Activated CD4-positive, alpha-beta T cell treated with anti-CD3 and anti-CD28 coated beads for 36 hours (primary cell): Measurements from ENCODE around the gene ZNRF2. TPM values are rescaled to one million over a fixed set of nuclear protein-coding genes. Genes with fewer than 3 reads are reported as not detected.
A peak's percentile ranks its signal among the peaks of the same experiment; 100 is the strongest.

Experiments used
- ATAC-seq: fragments of 200-7000 bp; cut with Tn5 transposase; one replicate; pipeline ENCODE4 v1.10.0; 2021; ENCODE audit warnings: mild to moderate bottlenecking, moderate library complexity
- CTCF ChIA-PET: fragments of 350-600 bp; sonication (Branson Sonifier 250); formaldehyde crosslinking; loops from one replicate; lab custom pipeline; 2021; ENCODE audit warnings: antibody characterized with exemption; lab: Charles Lee
- POLR2A ChIA-PET: fragments of 350-600 bp; sonication (Branson Sonifier 250); formaldehyde crosslinking; loops from one replicate; lab custom pipeline; 2021; ENCODE audit warnings: antibody characterized with exemption, inconsistent platforms; lab: Charles Lee
- DNase-seq: peaks from one replicate; pipeline ENCODE4 v3.0.0-alpha.2; 2020
- H3K27ac Mint-ChIP-seq: one replicate; pipeline ENCODE4 v1.8.0; 2021; ENCODE audit warnings: mixed read lengths
- H3K27me3 Mint-ChIP-seq: one replicate; pipeline ENCODE4 v1.8.0; 2021; ENCODE audit warnings: mixed read lengths
- H3K36me3 Mint-ChIP-seq: one replicate; pipeline ENCODE4 v1.8.0; 2021; ENCODE audit warnings: low read depth, mixed read lengths
- H3K4me1 Mint-ChIP-seq: one replicate; pipeline ENCODE4 v1.8.0; 2021; ENCODE audit warnings: mixed read lengths
- H3K4me3 Mint-ChIP-seq: one replicate; pipeline ENCODE4 v1.8.0; 2021; ENCODE audit warnings: mild to moderate bottlenecking, moderate library complexity, mixed read lengths
- H3K9me3 Mint-ChIP-seq: one replicate; pipeline ENCODE4 v1.8.0; 2021; ENCODE audit warnings: low read depth, mixed read lengths
- intact Hi-C, 2 experiments: fragments of 100-400 bp; cut with DNase I in 1 of 2; cut with micrococcal nuclease in 1 of 2; formaldehyde crosslinking; loops; one replicate each; pipeline versions ENCODE4 v1.14.2 to v1.15.1; 2022 to 2024; cut with DNase I, micrococcal nuclease
- microRNA-seq: library from miRNA; unstranded; fragments of <30 nt; microRNA quantifications from one replicate; pipeline ENCODE4 v1.2.0, GENCODE V29; 2021; ENCODE audit warnings: borderline replicate concordance
- total RNA-seq, 2 experiments: library from RNA; stranded (reverse); gene quantifications; one replicate each; pipeline ENCODE4 v1.2.3, GENCODE V29; 2021

Gene ZNRF2
- total RNA-seq, 2 experiments from 2014 or later, result 8.1 to 8.8 TPM

DNA sequence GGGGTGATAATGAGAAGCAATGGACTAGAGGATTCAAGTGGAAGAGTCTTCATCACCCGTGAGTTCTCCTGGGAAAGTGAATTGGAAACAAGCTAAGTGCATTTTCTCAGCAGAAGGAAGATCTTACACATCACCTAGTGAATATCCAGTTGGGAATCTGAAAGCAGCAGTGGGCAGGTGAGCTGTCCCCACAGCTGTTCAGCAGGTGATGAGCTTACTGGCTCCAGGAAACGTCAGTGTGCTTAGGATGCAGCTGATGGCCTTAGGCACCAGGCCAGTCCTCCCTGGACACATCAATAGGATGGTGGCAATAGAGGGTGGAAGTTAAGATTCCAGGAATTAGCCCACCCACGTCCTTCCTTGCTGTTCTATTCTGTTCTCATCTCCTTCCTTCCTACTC lies 127.5 kb downstream of the ZNRF2 start:
- Mint-ChIP-seq H3K9me3 (no peaks in the 10 kb centered on the region), H3K4me1 (no peaks in the 10 kb centered on the region), H3K27me3 (no peaks in the 10 kb centered on the region), H3K36me3 (no peaks in the 10 kb centered on the region), H3K27ac (no peak overlapping the region), H3K4me3 (no peak overlapping the region)
- intact Hi-C loops, result loop anchor here (2.0 to 5.0 kb wide), 2 partner anchors 135 to 250 kb away; no protein-coding TSS in a partner anchor
- ChIA-PET POLR2A (no interaction called here), CTCF (no interaction called here)
- no peak for ATAC-seq
- no peak for DNase-seq

DNA sequence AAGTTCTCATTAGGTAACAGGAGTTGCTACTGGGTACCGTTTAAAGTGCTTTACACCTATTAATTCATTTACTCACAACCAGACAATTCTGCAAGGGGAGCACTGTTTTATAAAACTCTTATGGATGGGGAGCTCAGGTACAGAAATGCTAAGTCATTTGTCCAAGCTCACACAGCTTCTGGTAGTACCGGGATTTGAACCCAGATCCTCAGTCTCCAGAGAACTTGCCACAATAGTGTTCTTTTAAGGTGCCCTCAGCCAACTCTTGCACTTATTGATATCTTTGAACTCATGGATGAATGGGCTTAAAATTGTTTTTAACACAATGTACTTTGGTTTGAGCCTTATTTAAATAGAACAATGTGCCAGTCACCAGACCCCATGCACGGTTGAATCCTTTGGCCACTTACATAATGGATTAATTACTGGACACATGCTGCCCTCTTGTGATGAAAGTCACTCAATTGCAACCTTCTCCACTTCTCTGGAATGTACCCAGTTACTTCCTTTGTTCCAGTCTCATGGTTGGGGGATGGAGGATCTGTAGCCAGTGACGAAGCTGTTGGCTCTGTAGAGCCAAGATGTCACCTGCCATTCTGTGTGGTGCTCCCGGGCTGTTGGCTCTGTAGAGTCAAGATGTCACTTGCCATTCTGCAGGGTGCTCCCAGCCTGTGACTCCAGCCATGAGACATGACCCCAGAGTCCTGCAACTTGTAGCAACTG lies 128.5 kb downstream of the ZNRF2 start:
- peak; percentile 60 for ATAC-seq

DNA sequence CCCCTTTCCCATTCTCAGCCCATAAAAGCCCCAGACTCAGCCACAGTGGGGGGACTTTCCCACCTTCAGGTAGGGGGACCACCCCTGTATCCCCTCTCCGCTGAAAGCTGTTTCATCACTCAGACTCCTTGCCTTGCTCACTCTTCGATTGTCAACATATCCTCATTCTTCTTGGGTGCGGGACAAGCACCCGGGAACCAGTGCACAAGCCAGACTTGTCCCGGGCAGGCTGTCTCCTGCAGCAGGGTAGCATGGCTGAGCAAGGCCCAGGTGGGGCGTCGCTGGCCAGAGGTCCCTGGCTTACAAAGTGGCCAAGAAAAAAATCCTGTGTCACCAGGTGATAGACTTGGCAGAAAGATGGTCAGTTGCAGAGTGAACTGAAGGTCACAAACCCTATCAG lies 129.5 kb downstream of the ZNRF2 start:
- Mint-ChIP-seq H3K36me3 (no peaks in the 10 kb centered on the region), H3K27me3 (no peaks in the 10 kb centered on the region), H3K27ac (no peak overlapping the region), H3K4me1 (no peaks in the 10 kb centered on the region), H3K4me3 (no peak overlapping the region), H3K9me3 (no peaks in the 10 kb centered on the region)
- DNase-seq, result no peak
- ChIA-PET POLR2A (no interaction called here), CTCF (no interaction called here)
- intact Hi-C loops, result loop anchor here (2.0 to 5.0 kb wide), 2 partner anchors 137 to 252 kb away; no protein-coding TSS in a partner anchor
- no peak for ATAC-seq

More for the DNA sequence above, 128.5 kb downstream of the ZNRF2 start:
- H3K4me3 Mint-ChIP-seq, result no peak overlapping the region
- POLR2A ChIA-PET, result no interaction called here
- no peak overlapping the region for H3K27ac Mint-ChIP-seq
- no peaks in the 10 kb centered on the region for H3K27me3 Mint-ChIP-seq
- H3K9me3 Mint-ChIP-seq, result no peaks in the 10 kb centered on the region
- H3K36me3 Mint-ChIP-seq, result no peaks in the 10 kb centered on the region
- CTCF ChIA-PET, result interaction anchor here (0.6 to 1.0 kb wide), 2 partner anchors 48 to 151 kb away, joined by 3 read pairs; no protein-coding TSS in a partner anchor
- intact Hi-C loops, result loop anchor here (2.0 to 5.0 kb wide), 2 partner anchors 136 to 251 kb away; no protein-coding TSS in a partner anchor
- H3K4me1 Mint-ChIP-seq, result no peaks in the 10 kb centered on the region
- DNase-seq, result no peak

Small RNA genes within 50 kb of the gene (microRNA-seq; reads per million reads assigned to microRNA genes)
- gene MIR550A1, result not detected
- gene MIR550B1, result not detected

Other genes starting within 250 kb of the ZNRF2 start
- 1 to 10 TPM; 4.2 TPM for gene MTURN, start 149.6 kb upstream of the ZNRF2 start, total RNA-seq
- 10 to 100 TPM; 10.8 to 11.0 TPM for gene NOD1, start 194.2 kb downstream of the ZNRF2 start, total RNA-seq
- 10 to 100 TPM; 48.8 to 76.8 TPM for gene GGCT, start 220.2 kb downstream of the ZNRF2 start, total RNA-seq